Islet precursor cell (in vitro differentiated cells): ENCODE data around the gene NR4A1.

ENCODE experiments used
- DNase-seq: peaks from one replicate; pipeline ENCODE4 v3.0.0-alpha.2; 2018

Gene NR4A1

GRCh38 chr12:52080403-52081251, 29.4 kb downstream of the NR4A1 start:
- peak; percentile 57 for DNase-seq

- peak; percentile 55 for DNase-seq
Observed at GRCh38 chr12:52081263-52081733, 30.1 kb downstream of the NR4A1 start.

GRCh38 chr12:52082026-52082668, 30.9 kb downstream of the NR4A1 start:
- DNase-seq = peak; percentile 56

- peak; percentile 57 for DNase-seq
Observed at GRCh38 chr12:52082669-52082987, 31.4 kb downstream of the NR4A1 start.

GRCh38 chr12:52082988-52083637, 31.9 kb downstream of the NR4A1 start:
- peak; percentile 84 for DNase-seq

- no peak for DNase-seq
Observed at GRCh38 chr12:52083638-52083996, 32.4 kb downstream of the NR4A1 start.

GRCh38 chr12:52084491-52085231, 33.4 kb downstream of the NR4A1 start:
- no peak for DNase-seq

- no peak for DNase-seq
Observed at GRCh38 chr12:52085682-52086180, 34.5 kb downstream of the NR4A1 start.

GRCh38 chr12:52086366-52086765, 35.1 kb downstream of the NR4A1 start:
- DNase-seq = peak; percentile 56

- peak; percentile 57 for DNase-seq
Observed at GRCh38 chr12:52086944-52087835, 35.9 kb downstream of the NR4A1 start.

- DNase-seq = peak; percentile 60
Observed at GRCh38 chr12:52087961-52088820, 36.9 kb downstream of the NR4A1 start.

GRCh38 chr12:52089491-52089890, 38.2 kb downstream of the NR4A1 start:
- peak; percentile 41 for DNase-seq

- DNase-seq = peak; percentile 37
Observed at GRCh38 chr12:52090291-52090690, 39.0 kb downstream of the NR4A1 start.

GRCh38 chr12:52091061-52091460, 39.8 kb downstream of the NR4A1 start:
- peak; percentile 48 for DNase-seq

- peak; percentile 41 for DNase-seq
Observed at GRCh38 chr12:52091869-52092268, 40.6 kb downstream of the NR4A1 start.

GRCh38 chr12:52093346-52093745, 42.1 kb downstream of the NR4A1 start:
- peak; percentile 47 for DNase-seq

- no peak for DNase-seq
Observed at GRCh38 chr12:52096332-52097044, 45.2 kb downstream of the NR4A1 start.

- DNase-seq = peak; percentile 38
Observed at GRCh38 chr12:52097045-52097666, 45.9 kb downstream of the NR4A1 start.

GRCh38 chr12:52104431-52105089, 53.3 kb downstream of the NR4A1 start:
- DNase-seq = peak; percentile 27
